ENCODE data around the gene INSM2.

DNA sequence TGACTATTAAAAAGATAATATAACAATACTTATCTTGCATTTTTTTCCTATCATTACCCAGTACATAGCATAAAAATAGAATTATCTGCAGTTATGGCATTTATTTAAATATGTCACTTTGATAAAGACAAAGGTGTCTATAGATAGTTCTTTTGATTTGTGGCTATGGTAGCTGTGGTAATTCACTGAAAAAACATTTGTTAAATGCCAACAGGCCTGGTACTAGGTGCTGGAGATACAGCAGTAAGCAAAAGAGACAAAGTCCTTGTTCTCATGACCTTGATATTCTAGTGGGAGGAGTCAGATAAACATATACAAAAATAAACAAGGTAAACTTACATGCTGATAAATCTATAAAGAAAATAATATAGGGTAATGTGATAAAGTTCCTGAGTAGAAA, 44.7 kb downstream of the INSM2 start:
- TF ChIP-seq CTCF (IDR thresholded peaks at IDR 0.05 in 4 of 5, conservative IDR thresholded peaks at IDR 0.05 in 1 of 5) (no peak), POLR2A (IDR thresholded peaks at IDR 0.05) (no peak)

Data from gastrocnemius medialis (tissue), 4 donors.